Tibial nerve (tissue), 4 donors: ENCODE data around the gene TDRD10. TPM values are rescaled to one million over a fixed set of nuclear protein-coding genes. Genes with fewer than 3 reads are reported as not detected.

ENCODE experiments used
- DNase-seq, 2 donors: peaks; one replicate each; pipeline ENCODE4 v3.0.0-alpha.2; 2019; ENCODE audit warnings: low spot score in 2 of 2
- H3K27ac ChIP-seq, 4 donors: fragments of 200-600 bp; sonication (generic) in 3 of 4; one replicate each; pipeline ENCODE4 v1.5.1; 2017 to 2019; ENCODE audit warnings: mild to moderate bottlenecking in 1 of 4
- H3K27me3 ChIP-seq, 2 donors: fragments of 200-600 bp; sonication (generic) in 1 of 2; one replicate each; pipeline versions ENCODE4 v1.5.1 to v1.6.0; 2017 to 2019
- H3K36me3 ChIP-seq, 3 donors: fragments of 200-600 bp; sonication (generic); one replicate each; pipeline ENCODE4 v1.5.1; 2018 to 2019
- H3K4me1 ChIP-seq, 4 donors: fragments of 200-600 bp; sonication (generic) in 3 of 4; one replicate each; pipeline ENCODE4 v1.5.1; 2017 to 2019
- H3K4me3 ChIP-seq, 4 donors: fragments of 200-600 bp; sonication (generic) in 3 of 4; one replicate each; pipeline ENCODE4 v1.5.1; 2017 to 2019; ENCODE audit warnings: mild to moderate bottlenecking in 1 of 4, moderate library complexity in 1 of 4
- H3K9me3 ChIP-seq, 4 donors: fragments of 200-600 bp; sonication (generic) in 3 of 4; one replicate each; pipeline ENCODE4 v1.5.1; 2017 to 2019
- EP300 ChIP-seq, 2 donors: sonication (generic); formaldehyde crosslinking; IDR thresholded peaks; one replicate each; pipeline ENCODE4 v1.6.1; 2017; ENCODE audit warnings: antibody characterized with exemption in 2 of 2, mild to moderate bottlenecking in 1 of 2
- POLR2A ChIP-seq, 2 donors: fragments of 450-650 bp; IDR thresholded peaks; one replicate each; pipeline ENCODE4 v1.6.1; 2017; ENCODE audit warnings: antibody characterized with exemption in 2 of 2, mild to moderate bottlenecking in 2 of 2, moderate library complexity in 2 of 2
- WGBS, 2 donors: methylation state at CpG; one replicate each; pipeline ENCODE4 v1.1.5; 2018; 5-methylcytosine and 5-hydroxymethylcytosine counted together
- total RNA-seq, 4 donors: library from RNA; depleted of rRNA; stranded (reverse); fragments of >200 nt; gene quantifications; one replicate each; pipeline ENCODE4 v1.1.0, GENCODE V29; 2016
- TF ChIP-seq, protein P1 (sequence below), 5 experiments: fragments of 200-600 bp in 3 of 5; fragments of 450-650 bp in 2 of 5; sonication (generic) in 3 of 5; IDR thresholded peaks; one replicate each; pipeline ENCODE4 v1.5.1; 2016 to 2019; ENCODE audit warnings: antibody characterized with exemption in 5 of 5, mild to moderate bottlenecking in 3 of 5, moderate library complexity in 2 of 5

TDRD10 gene
- total RNA-seq, 4 donors from 2014 or later: 6.7 to 9.0 (median 7.6) TPM

- no peak for TF ChIP-seq EP300 (IDR thresholded peaks at IDR 0.05)
- TF ChIP-seq POLR2A (IDR thresholded peaks at IDR 0.05): no peak
- TF ChIP-seq, protein P1, sequence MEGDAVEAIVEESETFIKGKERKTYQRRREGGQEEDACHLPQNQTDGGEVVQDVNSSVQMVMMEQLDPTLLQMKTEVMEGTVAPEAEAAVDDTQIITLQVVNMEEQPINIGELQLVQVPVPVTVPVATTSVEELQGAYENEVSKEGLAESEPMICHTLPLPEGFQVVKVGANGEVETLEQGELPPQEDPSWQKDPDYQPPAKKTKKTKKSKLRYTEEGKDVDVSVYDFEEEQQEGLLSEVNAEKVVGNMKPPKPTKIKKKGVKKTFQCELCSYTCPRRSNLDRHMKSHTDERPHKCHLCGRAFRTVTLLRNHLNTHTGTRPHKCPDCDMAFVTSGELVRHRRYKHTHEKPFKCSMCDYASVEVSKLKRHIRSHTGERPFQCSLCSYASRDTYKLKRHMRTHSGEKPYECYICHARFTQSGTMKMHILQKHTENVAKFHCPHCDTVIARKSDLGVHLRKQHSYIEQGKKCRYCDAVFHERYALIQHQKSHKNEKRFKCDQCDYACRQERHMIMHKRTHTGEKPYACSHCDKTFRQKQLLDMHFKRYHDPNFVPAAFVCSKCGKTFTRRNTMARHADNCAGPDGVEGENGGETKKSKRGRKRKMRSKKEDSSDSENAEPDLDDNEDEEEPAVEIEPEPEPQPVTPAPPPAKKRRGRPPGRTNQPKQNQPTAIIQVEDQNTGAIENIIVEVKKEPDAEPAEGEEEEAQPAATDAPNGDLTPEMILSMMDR (IDR thresholded peaks at IDR 0.05): no peak
- no peak for DNase-seq
- Histone ChIP-seq H3K27me3 (no peaks in the 10 kb centered on the region), H3K4me1 (no peaks in the 10 kb centered on the region), H3K9me3 (no peaks in the 10 kb centered on the region), H3K4me3 (no peak overlapping the region), H3K36me3 (peaks cover 6 to 99% (median 67%) of the 10 kb centered on the region in 3 donors), H3K27ac (no peak overlapping the region)
- WGBS, 2 donors: 77 to 80% methylated on average over 9 to 10 of the region's 10 CpGs
Measured at GRCh38 chr1:154589780-154590179, 87.8 kb downstream of the TDRD10 start.

GRCh38 chr1:154590756-154591155 is 88.7 kb downstream of the TDRD10 start:
- no peaks in the 10 kb centered on the region for H3K27me3 ChIP-seq
- TF ChIP-seq POLR2A (IDR thresholded peaks at IDR 0.05) (no peak), EP300 (IDR thresholded peaks at IDR 0.05) (no peak)
- TF ChIP-seq, protein P1 (IDR thresholded peaks at IDR 0.05): no peak
- no peak overlapping the region for H3K4me3 ChIP-seq
- WGBS, 2 donors: 86 to 88% methylated on average over 5 of the region's 5 CpGs
- peaks cover 6 to 99% (median 61%) of the 10 kb centered on the region in 3 donors for H3K36me3 ChIP-seq
- DNase-seq: no peak
- no peaks in the 10 kb centered on the region for H3K4me1 ChIP-seq
- H3K27ac ChIP-seq: no peak overlapping the region
- H3K9me3 ChIP-seq: no peaks in the 10 kb centered on the region

DNA sequence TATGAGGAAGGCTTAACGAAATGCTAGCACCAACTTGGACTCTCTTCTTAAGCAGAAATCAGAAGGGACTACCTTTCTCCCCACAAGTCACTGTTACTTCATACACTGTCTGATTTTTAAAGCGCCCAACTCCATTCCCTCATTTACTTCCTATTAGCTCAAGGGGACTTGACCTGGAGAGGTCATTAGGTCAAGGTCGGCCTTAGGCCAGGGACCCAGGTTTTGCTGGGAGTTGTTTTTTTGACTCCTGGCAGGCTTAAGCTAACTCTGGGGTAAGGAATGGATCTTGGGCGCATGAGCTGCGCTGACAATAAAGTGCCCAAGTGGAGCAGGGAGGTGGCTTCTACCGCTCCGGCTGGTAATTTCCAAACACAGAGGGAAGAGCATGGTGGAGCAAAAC is 89.2 kb downstream of the TDRD10 start:
- peaks cover 6 to 99% (median 56%) of the 10 kb centered on the region in 3 donors for H3K36me3 ChIP-seq
- WGBS, 2 donors: 87 to 91% methylated on average over 7 of the region's 7 CpGs

DNA sequence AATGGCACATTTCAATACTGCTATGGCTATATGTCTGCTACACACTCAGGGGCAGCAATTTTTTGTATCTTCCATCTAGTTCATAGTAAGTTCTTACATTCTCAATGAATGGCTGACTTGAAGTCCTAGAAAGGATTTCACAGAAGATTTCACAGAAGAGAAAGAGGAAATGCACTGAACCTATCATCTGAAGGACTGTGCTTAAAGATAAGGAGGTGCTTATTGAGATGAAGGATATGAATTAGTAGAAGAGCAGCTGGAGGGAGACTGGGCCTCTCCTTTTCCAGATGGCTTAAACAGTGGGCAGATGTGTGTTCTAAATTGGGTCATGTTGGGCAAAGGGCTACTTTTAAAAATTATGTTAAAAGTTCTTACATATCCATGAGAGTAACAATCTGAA is 91.4 kb downstream of the TDRD10 start:
- H3K27me3 ChIP-seq: no peaks in the 10 kb centered on the region
- no peaks in the 10 kb centered on the region for H3K9me3 ChIP-seq
- no peak overlapping the region for H3K27ac ChIP-seq
- H3K4me3 ChIP-seq: no peak overlapping the region
- no peak for DNase-seq
- peaks cover 10 to 99% (median 46%) of the 10 kb centered on the region in 3 donors for H3K36me3 ChIP-seq
- H3K4me1 ChIP-seq: no peaks in the 10 kb centered on the region
- TF ChIP-seq EP300 (IDR thresholded peaks at IDR 0.05): no peak
- TF ChIP-seq, protein P1 (IDR thresholded peaks at IDR 0.05): no peak
- TF ChIP-seq POLR2A (IDR thresholded peaks at IDR 0.05): no peak

More for the DNA sequence above, 89.2 kb downstream of the TDRD10 start:
- Histone ChIP-seq H3K27ac (no peak overlapping the region), H3K4me1 (no peaks in the 10 kb centered on the region), H3K27me3 (no peaks in the 10 kb centered on the region), H3K9me3 (no peaks in the 10 kb centered on the region), H3K4me3 (no peak overlapping the region)
- DNase-seq: no peak
- no peak for TF ChIP-seq EP300 (IDR thresholded peaks at IDR 0.05)
- no peak for TF ChIP-seq POLR2A (IDR thresholded peaks at IDR 0.05)
- TF ChIP-seq, protein P1 (IDR thresholded peaks at IDR 0.05): no peak

DNA sequence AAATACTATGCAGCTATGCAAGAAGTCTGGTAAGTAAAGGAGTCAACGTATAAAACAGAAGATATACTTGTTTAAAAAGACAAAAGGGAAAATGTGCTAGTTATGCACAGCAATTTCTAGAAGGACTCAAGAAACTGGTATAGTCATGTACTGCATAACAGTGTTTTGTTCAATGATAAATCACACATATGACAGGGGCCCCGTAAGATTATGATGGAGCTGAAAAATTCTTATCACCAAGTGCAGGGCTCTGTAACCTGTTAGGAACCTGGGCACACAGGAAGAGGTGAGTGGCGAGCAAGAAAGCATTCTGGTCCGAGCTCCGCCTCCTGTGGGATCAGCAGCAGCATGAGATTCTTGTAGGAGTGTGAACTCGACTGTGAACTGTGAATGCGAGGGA is 92.8 kb downstream of the TDRD10 start:
- WGBS, 2 donors: 81% methylated on average over 7 of the region's 7 CpGs
- H3K9me3 ChIP-seq: no peaks in the 10 kb centered on the region
- H3K36me3 ChIP-seq: peaks cover 11 to 91% (median 32%) of the 10 kb centered on the region in 3 donors
- H3K4me3 ChIP-seq: no peak overlapping the region
- DNase-seq: no peak
- H3K4me1 ChIP-seq: peaks cover 0 to 13% (median 8%) of the 10 kb centered on the region in 4 donors
- H3K27me3 ChIP-seq: no peaks in the 10 kb centered on the region
- H3K27ac ChIP-seq: no peak overlapping the region
- no peak for TF ChIP-seq EP300 (IDR thresholded peaks at IDR 0.05)
- TF ChIP-seq, protein P1 (IDR thresholded peaks at IDR 0.05): no peak
- no peak for TF ChIP-seq POLR2A (IDR thresholded peaks at IDR 0.05)
